Loucy (cell line): ENCODE data around the gene TXNRD1.
"Not testable (repeated sequence)": the region's sequence is repeated elsewhere in the genome, so short reads cannot be mapped to it uniquely, and the experiment has no call there.

Experiments
- CTCF ChIP-seq: fragments of 200-600 bp; sonication (generic); conservative IDR thresholded peaks from 2 replicates; pipeline ENCODE4 v1.5.1; 2014; ENCODE audit warnings: mild to moderate bottlenecking, antibody characterized with exemption, low read length
- EZH2phosphoT487 ChIP-seq: fragments of 200-600 bp; IDR thresholded peaks from 2 replicates; pipeline ENCODE4 v1.6.1; 2018; ENCODE audit warnings: antibody characterized with exemption, mild to moderate bottlenecking, moderate library complexity, borderline replicate concordance

- not testable (repeated sequence) for TF ChIP-seq CTCF, EZH2phosphoT487
Observed at GRCh38 chr12:104265436-104265835, 49.9 kb downstream of the TXNRD1 start.
